RWPE2 (cell line): ENCODE results near the gene VGF.
"Not testable (repeated sequence)": the region's sequence is repeated elsewhere in the genome, so short reads cannot be mapped to it uniquely, and the experiment has no call there.

Experiments
- ATAC-seq: fragments of 200-7000 bp; cut with Tn5 transposase; 3 replicates; pipeline ENCODE4 v1.9.1; 2021; ENCODE audit warnings: low read depth
- DNase-seq: peaks from one replicate; pipeline ENCODE4 v3.0.0-alpha.2; 2020; ENCODE audit warnings: low spot score
- H3K27ac ChIP-seq: fragments of 450-650 bp; 2 replicates; pipeline ENCODE4 v1.5.1; 2017; ENCODE audit warnings: mild to moderate bottlenecking; ENCODE audit not compliant: poor library complexity, severe bottlenecking
- H3K27me3 ChIP-seq: fragments of 250-450 bp; sonication (Bioruptor Pico); 2 replicates; pipeline ENCODE4 v1.5.1; 2021; ENCODE audit warnings: mild to moderate bottlenecking, moderate library complexity; ENCODE audit not compliant: insufficient read depth, poor library complexity, severe bottlenecking
- H3K36me3 ChIP-seq: fragments of 250-450 bp; sonication (Bioruptor Pico); 2 replicates; pipeline ENCODE4 v1.5.1; 2020; ENCODE audit warnings: low read depth, mild to moderate bottlenecking, moderate library complexity
- H3K4me1 ChIP-seq: fragments of 250-450 bp; sonication (Bioruptor Pico); 2 replicates; pipeline ENCODE4 v1.5.1; 2021; ENCODE audit warnings: mild to moderate bottlenecking, moderate library complexity; ENCODE audit not compliant: insufficient read depth, poor library complexity, severe bottlenecking
- H3K4me3 ChIP-seq: fragments of 250-450 bp; sonication (Bioruptor Pico); 2 replicates; pipeline ENCODE4 v1.5.1; 2021; ENCODE audit warnings: mild to moderate bottlenecking, moderate library complexity; ENCODE audit not compliant: severe bottlenecking
- H3K9me3 ChIP-seq: fragments of 250-450 bp; sonication (Bioruptor Pico); 2 replicates; pipeline ENCODE4 v1.5.1; 2021; ENCODE audit warnings: mild to moderate bottlenecking, moderate library complexity; ENCODE audit not compliant: severe bottlenecking
- TF ChIP-seq, protein P1 (sequence below): fragments of 450-650 bp; IDR thresholded peaks from one replicate; pipeline ENCODE4 v1.5.1; 2017; ENCODE audit warnings: mild to moderate bottlenecking, moderate library complexity; ENCODE audit not compliant: poor library complexity, severe bottlenecking

The VGF gene

DNA sequence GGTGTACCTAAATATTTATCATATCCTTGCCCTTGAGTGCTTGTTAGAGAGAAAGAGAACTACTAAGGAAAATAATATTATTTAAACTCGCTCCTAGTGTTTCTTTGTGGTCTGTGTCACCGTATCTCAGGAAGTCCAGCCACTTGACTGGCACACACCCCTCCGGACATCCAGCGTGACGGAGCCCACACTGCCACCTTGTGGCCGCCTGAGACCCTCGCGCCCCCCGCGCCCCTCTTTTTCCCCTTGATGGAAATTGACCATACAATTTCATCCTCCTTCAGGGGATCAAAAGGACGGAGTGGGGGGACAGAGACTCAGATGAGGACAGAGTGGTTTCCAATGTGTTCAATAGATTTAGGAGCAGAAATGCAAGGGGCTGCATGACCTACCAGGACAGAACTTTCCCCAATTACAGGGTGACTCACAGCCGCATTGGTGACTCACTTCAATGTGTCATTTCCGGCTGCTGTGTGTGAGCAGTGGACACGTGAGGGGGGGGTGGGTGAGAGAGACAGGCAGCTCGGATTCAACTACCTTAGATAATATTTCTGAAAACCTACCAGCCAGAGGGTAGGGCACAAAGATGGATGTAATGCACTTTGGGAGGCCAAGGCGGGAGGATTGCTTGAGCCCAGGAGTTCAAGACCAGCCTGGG lies 27.0 kb downstream of the VGF start:
- ATAC-seq = peak; percentile 70
- Histone ChIP-seq H3K27ac (peak overlapping the region; percentile 90), H3K36me3 (peaks cover 49% of the 10 kb centered on the region), H3K27me3 (no peaks in the 10 kb centered on the region), H3K4me3 (no peak overlapping the region), H3K9me3 (no peaks in the 10 kb centered on the region), H3K4me1 (peaks cover 34% of the 10 kb centered on the region)
- TF ChIP-seq, protein P1, sequence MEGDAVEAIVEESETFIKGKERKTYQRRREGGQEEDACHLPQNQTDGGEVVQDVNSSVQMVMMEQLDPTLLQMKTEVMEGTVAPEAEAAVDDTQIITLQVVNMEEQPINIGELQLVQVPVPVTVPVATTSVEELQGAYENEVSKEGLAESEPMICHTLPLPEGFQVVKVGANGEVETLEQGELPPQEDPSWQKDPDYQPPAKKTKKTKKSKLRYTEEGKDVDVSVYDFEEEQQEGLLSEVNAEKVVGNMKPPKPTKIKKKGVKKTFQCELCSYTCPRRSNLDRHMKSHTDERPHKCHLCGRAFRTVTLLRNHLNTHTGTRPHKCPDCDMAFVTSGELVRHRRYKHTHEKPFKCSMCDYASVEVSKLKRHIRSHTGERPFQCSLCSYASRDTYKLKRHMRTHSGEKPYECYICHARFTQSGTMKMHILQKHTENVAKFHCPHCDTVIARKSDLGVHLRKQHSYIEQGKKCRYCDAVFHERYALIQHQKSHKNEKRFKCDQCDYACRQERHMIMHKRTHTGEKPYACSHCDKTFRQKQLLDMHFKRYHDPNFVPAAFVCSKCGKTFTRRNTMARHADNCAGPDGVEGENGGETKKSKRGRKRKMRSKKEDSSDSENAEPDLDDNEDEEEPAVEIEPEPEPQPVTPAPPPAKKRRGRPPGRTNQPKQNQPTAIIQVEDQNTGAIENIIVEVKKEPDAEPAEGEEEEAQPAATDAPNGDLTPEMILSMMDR = peak; percentile 92
- peak; percentile 93 for DNase-seq

DNA sequence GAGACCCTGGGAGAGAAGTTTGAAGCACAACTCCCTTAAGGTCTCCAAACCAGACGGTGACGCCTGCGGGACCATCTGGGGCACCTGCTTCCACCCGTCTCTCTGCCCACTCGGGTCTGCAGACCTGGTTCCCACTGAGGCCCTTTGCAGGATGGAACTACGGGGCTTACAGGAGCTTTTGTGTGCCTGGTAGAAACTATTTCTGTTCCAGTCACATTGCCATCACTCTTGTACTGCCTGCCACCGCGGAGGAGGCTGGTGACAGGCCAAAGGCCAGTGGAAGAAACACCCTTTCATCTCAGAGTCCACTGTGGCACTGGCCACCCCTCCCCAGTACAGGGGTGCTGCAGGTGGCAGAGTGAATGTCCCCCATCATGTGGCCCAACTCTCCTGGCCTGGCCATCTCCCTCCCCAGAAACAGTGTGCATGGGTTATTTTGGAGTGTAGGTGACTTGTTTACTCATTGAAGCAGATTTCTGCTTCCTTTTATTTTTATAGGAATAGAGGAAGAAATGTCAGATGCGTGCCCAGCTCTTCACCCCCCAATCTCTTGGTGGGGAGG lies 27.6 kb downstream of the VGF start:
- H3K4me3 ChIP-seq = no peak overlapping the region
- H3K36me3 ChIP-seq = peaks cover 55% of the 10 kb centered on the region
- TF ChIP-seq, protein P1 = no peak
- no peaks in the 10 kb centered on the region for H3K9me3 ChIP-seq
- DNase-seq (no peak), ATAC-seq (no peak)
- H3K4me1 ChIP-seq = peaks cover 34% of the 10 kb centered on the region
- peak overlapping the region; percentile 90 for H3K27ac ChIP-seq
- no peaks in the 10 kb centered on the region for H3K27me3 ChIP-seq

DNA sequence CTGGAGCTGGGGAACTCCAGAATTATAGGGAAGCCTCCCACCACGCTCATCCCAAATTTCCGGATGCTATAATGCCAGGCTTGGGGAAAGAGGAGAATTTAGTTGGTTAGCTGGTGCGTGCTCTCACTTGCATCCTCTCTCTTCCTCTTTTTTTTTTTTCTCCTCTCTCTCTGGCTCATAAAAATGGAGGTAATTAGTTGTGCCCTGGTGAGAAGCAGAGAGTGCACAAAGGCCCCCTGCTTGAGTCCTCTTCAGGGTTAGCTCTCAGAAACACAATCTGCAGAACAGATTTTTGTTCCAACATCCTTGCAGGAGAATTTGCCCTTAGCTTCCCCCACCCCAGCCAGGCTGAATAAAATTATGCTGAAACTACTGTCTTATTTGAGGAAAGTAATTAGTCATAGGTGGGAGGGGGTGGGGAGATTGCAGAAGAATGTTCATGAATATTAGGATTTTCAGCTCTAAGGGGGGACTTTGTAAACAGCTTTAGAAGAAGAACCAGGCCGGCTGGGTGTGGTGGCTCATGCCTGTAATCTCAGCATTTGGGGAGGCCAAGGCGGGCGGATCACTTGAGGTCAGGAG lies 30.9 kb downstream of the VGF start:
- no peaks in the 10 kb centered on the region for H3K9me3 ChIP-seq
- H3K4me3 ChIP-seq = no peak overlapping the region
- DNase-seq (no peak), ATAC-seq (no peak)
- peaks cover 26% of the 10 kb centered on the region for H3K4me1 ChIP-seq
- H3K27ac ChIP-seq = peak overlapping the region; percentile 90
- peaks cover 82% of the 10 kb centered on the region for H3K36me3 ChIP-seq
- TF ChIP-seq, protein P1 = no peak
- no peaks in the 10 kb centered on the region for H3K27me3 ChIP-seq

DNA sequence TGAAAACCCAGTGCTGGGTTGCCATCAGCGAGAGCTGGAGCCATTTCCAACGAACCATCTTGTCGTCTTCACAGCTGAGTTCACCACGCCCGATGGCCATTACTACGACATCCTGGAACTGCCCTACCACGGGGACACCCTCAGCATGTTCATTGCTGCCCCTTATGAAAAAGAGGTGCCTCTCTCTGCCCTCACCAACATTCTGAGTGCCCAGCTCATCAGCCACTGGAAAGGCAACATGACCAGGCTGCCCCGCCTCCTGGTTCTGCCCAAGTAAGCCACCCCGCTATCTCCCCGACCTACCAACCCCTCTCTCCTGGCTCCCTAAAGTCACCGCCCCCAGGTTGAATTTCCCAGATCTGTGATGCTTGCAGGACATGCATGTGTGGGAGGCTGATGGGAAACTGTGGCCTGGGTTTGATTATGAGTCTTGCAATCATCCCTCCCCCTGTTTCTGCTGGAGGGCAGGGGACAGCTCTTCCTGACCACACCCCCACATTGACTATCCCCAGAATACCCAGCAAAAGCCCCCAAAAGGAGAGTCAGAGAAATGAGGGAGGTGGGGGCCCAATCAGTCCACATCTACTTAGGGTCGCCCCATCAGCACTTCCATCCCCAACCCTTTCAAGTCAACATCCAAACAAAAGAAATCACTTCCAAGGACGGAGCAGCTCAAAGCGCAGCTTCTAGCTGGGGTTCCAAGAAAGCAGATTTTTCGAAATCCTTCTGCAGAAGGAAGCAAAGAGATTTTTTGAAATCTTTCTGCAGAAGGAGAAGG lies 31.6 kb downstream of the VGF start:
- Histone ChIP-seq H3K27me3 (no peaks in the 10 kb centered on the region), H3K4me3 (no peak overlapping the region), H3K4me1 (peaks cover 24% of the 10 kb centered on the region), H3K27ac (peak overlapping the region; percentile 90), H3K36me3 (peaks cover 89% of the 10 kb centered on the region), H3K9me3 (no peaks in the 10 kb centered on the region)
- TF ChIP-seq, protein P1 = no peak
- DNase-seq = no peak
- no peak for ATAC-seq

DNA sequence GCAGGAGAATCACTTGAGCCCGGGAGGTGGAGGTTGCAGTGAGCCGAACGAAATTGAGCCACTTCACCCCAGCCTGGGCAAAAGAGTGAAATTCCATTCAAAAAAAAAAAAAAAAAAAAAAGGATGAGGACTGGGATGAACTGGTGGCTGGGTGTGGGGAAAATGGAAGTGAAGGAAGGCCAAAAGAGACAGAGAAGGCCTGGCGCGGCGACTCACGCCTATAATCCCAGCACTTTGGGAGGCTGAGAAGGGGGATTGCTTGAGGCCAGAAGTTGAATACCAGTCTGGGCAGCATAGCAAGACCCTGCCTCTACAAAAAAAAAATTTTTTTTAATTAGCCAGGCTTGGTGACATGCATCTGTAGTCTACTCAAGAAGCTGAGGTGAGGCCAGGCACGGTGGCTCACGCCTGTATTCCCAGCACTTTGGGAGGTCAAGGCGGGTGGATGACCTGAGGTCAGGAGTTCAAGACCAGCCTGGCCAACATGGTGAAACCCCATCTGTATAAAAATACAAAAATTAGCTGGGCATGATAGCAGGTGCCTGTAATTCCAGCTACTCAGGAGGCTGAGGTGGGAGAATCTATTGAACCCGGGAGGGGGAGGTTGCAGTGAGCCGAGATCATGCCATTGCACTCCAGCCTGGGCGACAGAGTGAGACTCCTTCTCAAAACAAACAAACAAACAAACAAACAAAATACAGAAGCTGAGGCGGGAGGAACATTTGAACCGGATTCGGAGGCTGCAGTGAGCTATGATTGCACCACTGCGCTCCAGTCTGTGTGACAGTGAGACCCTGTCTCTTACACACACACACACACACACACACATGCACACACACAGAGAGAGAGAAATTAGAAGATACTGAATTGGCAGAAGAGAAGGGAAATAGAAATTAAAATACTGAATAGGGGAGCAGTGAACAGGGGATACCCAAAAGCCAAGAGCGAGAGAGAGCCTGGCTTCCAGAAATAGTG lies 32.5 kb downstream of the VGF start:
- H3K4me3 ChIP-seq, H3K9me3 ChIP-seq, H3K27me3 ChIP-seq, ATAC-seq, DNase-seq: not testable (repeated sequence)
- Histone ChIP-seq H3K4me1 (peaks cover 24% of the 10 kb centered on the region), H3K36me3 (peaks cover 92% of the 10 kb centered on the region), H3K27ac (peak overlapping the region; percentile 90)
